ENCODE data around the gene SVIL.
"Not testable (repeated sequence)": the region's sequence is repeated elsewhere in the genome, so short reads cannot be mapped to it uniquely, and the experiment has no call there.

DNA sequence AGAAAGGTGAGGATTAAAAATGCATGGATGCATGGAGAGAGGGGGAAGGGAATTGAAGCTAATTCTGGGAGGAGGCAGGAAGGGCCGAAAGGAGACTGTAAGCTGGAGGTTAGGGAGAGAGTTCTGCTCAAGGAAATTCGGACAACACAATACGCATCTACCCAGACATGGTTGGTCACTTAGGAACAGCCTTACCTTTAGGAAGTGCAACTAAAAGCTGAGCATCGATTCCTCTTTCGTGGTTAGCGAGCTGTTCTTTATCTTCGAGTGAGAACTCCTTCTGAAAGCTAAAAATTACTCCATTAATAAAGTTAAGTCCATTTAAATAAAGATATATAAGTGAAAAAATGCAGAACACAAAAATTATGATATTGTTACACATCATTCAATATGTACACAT, 71.8 kb downstream of the SVIL start:
- TF ChIP-seq, protein P1, sequence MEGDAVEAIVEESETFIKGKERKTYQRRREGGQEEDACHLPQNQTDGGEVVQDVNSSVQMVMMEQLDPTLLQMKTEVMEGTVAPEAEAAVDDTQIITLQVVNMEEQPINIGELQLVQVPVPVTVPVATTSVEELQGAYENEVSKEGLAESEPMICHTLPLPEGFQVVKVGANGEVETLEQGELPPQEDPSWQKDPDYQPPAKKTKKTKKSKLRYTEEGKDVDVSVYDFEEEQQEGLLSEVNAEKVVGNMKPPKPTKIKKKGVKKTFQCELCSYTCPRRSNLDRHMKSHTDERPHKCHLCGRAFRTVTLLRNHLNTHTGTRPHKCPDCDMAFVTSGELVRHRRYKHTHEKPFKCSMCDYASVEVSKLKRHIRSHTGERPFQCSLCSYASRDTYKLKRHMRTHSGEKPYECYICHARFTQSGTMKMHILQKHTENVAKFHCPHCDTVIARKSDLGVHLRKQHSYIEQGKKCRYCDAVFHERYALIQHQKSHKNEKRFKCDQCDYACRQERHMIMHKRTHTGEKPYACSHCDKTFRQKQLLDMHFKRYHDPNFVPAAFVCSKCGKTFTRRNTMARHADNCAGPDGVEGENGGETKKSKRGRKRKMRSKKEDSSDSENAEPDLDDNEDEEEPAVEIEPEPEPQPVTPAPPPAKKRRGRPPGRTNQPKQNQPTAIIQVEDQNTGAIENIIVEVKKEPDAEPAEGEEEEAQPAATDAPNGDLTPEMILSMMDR (conservative IDR thresholded peaks at IDR 0.05; ENCODE audit: low read length), result not testable (repeated sequence)
- not testable (repeated sequence) for TF ChIP-seq EZH2phosphoT487 (IDR thresholded peaks at IDR 0.05; ENCODE audit: borderline replicate concordance, low read depth, low read length)
